OCI-LY1 (cell line): Measurements from ENCODE around the gene MAD2L1BP.
"Not testable (repeated sequence)": the region's sequence is repeated elsewhere in the genome, so short reads cannot be mapped to it uniquely, and the experiment has no call there.

Experiments
- H2AFZ ChIP-seq: fragments of 200-600 bp; sonication (generic), shearing (Covaris generic); 2 replicates; pipeline ENCODE4 v1.6.0; 2014; ENCODE audit warnings: antibody characterized with exemption, mild to moderate bottlenecking, low read length
- H3F3A ChIP-seq: fragments of 200-600 bp; sonication (generic), shearing (Covaris generic); 2 replicates; pipeline ENCODE4 v1.6.0; 2014; ENCODE audit warnings: mild to moderate bottlenecking, antibody characterized with exemption, low read length, moderate library complexity; ENCODE audit not compliant: insufficient read depth
- H3K27ac ChIP-seq: fragments of 200-600 bp; sonication (generic); 2 replicates; pipeline ENCODE4 v1.5.1; 2014; ENCODE audit warnings: low read length, mixed run types, mild to moderate bottlenecking, low read depth; ENCODE audit not compliant: poor library complexity, severe bottlenecking
- H3K27me3 ChIP-seq: fragments of 200-600 bp; sonication (generic); 2 replicates; pipeline ENCODE4 v1.6.0; 2014; ENCODE audit warnings: antibody characterized with exemption, mild to moderate bottlenecking, low read length, moderate library complexity; ENCODE audit not compliant: insufficient read depth
- H3K36me3 ChIP-seq: fragments of 200-600 bp; sonication (generic); 2 replicates; pipeline ENCODE4 v1.6.1; 2014; ENCODE audit warnings: mild to moderate bottlenecking, antibody characterized with exemption, low read length, moderate library complexity, mixed read lengths; ENCODE audit not compliant: insufficient read depth
- H3K4me1 ChIP-seq: fragments of 200-600 bp; sonication (generic); 2 replicates; pipeline ENCODE4 v1.5.1; 2014; ENCODE audit warnings: mild to moderate bottlenecking, low read length, moderate library complexity; ENCODE audit not compliant: insufficient read depth, severe bottlenecking
- H3K4me2 ChIP-seq: fragments of 200-600 bp; sonication (generic), shearing (Covaris generic); 2 replicates; pipeline ENCODE4 v1.6.1; 2014; ENCODE audit warnings: low read length
- H3K4me3 ChIP-seq: fragments of 200-600 bp; sonication (generic); 2 replicates; pipeline ENCODE4 v1.5.1; 2014; ENCODE audit warnings: low read length, low read depth, mild to moderate bottlenecking, mixed read lengths; ENCODE audit not compliant: poor library complexity, severe bottlenecking
- H3K79me2 ChIP-seq: fragments of 200-600 bp; shearing (Covaris generic); 2 replicates; pipeline ENCODE4 v1.6.1; 2016; ENCODE audit warnings: mixed run types, low read length, mixed read lengths; ENCODE audit not compliant: insufficient read depth
- H3K9ac ChIP-seq: fragments of 200-600 bp; sonication (generic), shearing (Covaris generic); 2 replicates; pipeline ENCODE4 v1.6.1; 2014; ENCODE audit warnings: mild to moderate bottlenecking, low read length, mixed read lengths
- H3K9me2 ChIP-seq: fragments of 200-600 bp; sonication (generic), shearing (Covaris generic); 2 replicates; pipeline ENCODE4 v1.6.1; 2014; ENCODE audit warnings: low read depth, mild to moderate bottlenecking, low read length, mixed read lengths
- H3K9me3 ChIP-seq: fragments of 200-600 bp; shearing (Covaris generic); 2 replicates; pipeline ENCODE4 v1.6.1; 2014; ENCODE audit warnings: low read length, mixed read lengths
- H4K20me1 ChIP-seq: fragments of 200-600 bp; sonication (generic), shearing (Covaris generic); 2 replicates; pipeline ENCODE4 v1.6.0; 2016; ENCODE audit warnings: mild to moderate bottlenecking, low read length; ENCODE audit not compliant: insufficient read depth
- EZH2 ChIP-seq: fragments of 200-600 bp; sonication (generic), shearing (Covaris generic); IDR thresholded peaks from 2 replicates; pipeline ENCODE4 v1.8.0; 2017; ENCODE audit warnings: borderline replicate concordance, mixed run types, mild to moderate bottlenecking, antibody characterized with exemption, low read length, moderate library complexity, mixed read lengths
- TF ChIP-seq, protein P1 (sequence below): fragments of 200-600 bp; sonication (generic), shearing (Covaris generic); IDR thresholded peaks from 2 replicates; pipeline ENCODE4 v1.5.1; 2017; ENCODE audit warnings: mild to moderate bottlenecking, antibody characterized with exemption, low read length, moderate library complexity, mixed read lengths

MAD2L1BP gene

DNA sequence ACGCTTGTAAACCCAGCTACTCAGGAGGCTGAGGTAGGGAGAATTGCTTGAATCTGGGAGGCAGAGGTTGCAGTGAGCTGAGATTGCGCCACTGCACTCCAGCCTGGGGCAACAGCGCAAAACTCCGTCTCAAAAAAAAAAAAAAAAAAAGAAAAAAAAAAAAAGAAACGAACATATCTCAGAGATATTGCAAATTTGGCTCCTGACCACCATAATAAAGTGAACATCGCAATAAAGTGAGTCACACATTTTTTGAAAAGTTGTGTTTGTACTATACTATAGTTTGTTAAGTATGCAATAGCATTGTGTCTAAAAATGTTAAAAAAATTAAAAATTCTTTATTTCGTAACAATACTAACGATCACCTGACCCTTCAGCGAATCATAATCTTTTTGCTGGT is 22.5 kb downstream of the MAD2L1BP start:
- H3K27ac ChIP-seq: no peak overlapping the region
- H2AFZ ChIP-seq: no peak overlapping the region
- no peaks in the 10 kb centered on the region for H3K79me2 ChIP-seq
- TF ChIP-seq, protein P1, sequence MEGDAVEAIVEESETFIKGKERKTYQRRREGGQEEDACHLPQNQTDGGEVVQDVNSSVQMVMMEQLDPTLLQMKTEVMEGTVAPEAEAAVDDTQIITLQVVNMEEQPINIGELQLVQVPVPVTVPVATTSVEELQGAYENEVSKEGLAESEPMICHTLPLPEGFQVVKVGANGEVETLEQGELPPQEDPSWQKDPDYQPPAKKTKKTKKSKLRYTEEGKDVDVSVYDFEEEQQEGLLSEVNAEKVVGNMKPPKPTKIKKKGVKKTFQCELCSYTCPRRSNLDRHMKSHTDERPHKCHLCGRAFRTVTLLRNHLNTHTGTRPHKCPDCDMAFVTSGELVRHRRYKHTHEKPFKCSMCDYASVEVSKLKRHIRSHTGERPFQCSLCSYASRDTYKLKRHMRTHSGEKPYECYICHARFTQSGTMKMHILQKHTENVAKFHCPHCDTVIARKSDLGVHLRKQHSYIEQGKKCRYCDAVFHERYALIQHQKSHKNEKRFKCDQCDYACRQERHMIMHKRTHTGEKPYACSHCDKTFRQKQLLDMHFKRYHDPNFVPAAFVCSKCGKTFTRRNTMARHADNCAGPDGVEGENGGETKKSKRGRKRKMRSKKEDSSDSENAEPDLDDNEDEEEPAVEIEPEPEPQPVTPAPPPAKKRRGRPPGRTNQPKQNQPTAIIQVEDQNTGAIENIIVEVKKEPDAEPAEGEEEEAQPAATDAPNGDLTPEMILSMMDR: no peak
- TF ChIP-seq EZH2: no peak
- no peaks in the 10 kb centered on the region for H3F3A ChIP-seq
- H4K20me1 ChIP-seq: no peaks in the 10 kb centered on the region
- peaks cover 5% of the 10 kb centered on the region; the same call in 1 of the 2 replicates for H3K27me3 ChIP-seq
- no peak overlapping the region for H3K4me3 ChIP-seq
- H3K9ac ChIP-seq: no peak overlapping the region
- H3K9me3 ChIP-seq: peaks cover 3% of the 10 kb centered on the region; the same call in 1 of the 2 replicates
- H3K9me2 ChIP-seq: no peaks in the 10 kb centered on the region
- no peaks in the 10 kb centered on the region; the same call in 1 of the 2 replicates for H3K36me3 ChIP-seq
- no peaks in the 10 kb centered on the region for H3K4me1 ChIP-seq
- no peak overlapping the region for H3K4me2 ChIP-seq

DNA sequence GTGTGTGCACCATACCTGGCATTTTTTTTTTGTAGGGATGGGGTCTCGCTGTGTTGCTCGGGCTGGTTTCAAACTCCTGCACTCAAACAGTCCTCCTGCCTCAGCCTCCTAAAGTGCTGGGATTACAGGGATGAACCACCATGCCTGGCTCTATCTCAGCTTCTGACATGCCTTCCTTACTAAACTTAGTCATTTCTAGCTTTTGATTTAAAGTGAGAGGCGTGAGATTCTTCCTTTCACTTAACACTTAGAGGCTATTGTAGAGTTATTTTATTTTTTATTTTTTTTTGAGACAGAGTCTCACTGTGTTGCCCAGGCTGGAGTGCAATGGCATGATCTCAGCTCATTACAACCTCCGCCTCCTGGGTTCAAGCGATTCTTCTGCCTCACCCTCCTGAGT is 27.3 kb downstream of the MAD2L1BP start:
- H3F3A ChIP-seq, H4K20me1 ChIP-seq, H3K9me3 ChIP-seq, H3K4me2 ChIP-seq, H2AFZ ChIP-seq, H3K4me1 ChIP-seq, H3K9ac ChIP-seq, H3K27me3 ChIP-seq, H3K4me3 ChIP-seq, H3K79me2 ChIP-seq, H3K27ac ChIP-seq, H3K9me2 ChIP-seq, H3K36me3 ChIP-seq: not testable (repeated sequence)

DNA sequence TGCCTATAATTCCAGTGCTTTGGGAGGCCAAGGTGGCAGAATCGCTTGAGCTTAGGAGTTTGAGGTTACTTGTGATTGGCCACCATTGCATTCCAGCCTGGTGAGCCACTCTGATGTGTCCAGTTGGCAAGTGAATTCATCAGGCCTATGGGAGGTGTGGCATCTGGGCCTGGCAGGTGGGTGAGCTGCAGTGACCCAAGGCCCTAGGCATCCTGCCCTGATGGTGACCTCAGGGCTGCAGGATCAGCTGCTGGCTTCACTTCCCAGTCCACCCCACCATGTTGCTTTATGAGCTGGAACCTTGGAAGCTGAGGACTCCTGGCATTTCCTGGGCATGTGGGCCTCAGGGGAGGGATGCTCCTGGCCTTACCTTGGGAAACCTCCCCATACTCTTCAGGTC is 29.7 kb downstream of the MAD2L1BP start:
- Histone ChIP-seq H3K4me1 (peaks cover 9% of the 10 kb centered on the region), H3K27ac (no peak overlapping the region), H3K9ac (no peak overlapping the region), H3F3A (no peaks in the 10 kb centered on the region), H4K20me1 (no peaks in the 10 kb centered on the region), H3K4me3 (no peak overlapping the region), H2AFZ (no peak overlapping the region), H3K27me3 (no peaks in the 10 kb centered on the region), H3K9me3 (peaks cover 3% of the 10 kb centered on the region; the same call in 1 of the 2 replicates), H3K79me2 (no peaks in the 10 kb centered on the region), H3K9me2 (no peaks in the 10 kb centered on the region), H3K36me3 (no peaks in the 10 kb centered on the region; the same call in 1 of the 2 replicates), H3K4me2 (no peak overlapping the region)
- TF ChIP-seq, protein P1: no peak

DNA sequence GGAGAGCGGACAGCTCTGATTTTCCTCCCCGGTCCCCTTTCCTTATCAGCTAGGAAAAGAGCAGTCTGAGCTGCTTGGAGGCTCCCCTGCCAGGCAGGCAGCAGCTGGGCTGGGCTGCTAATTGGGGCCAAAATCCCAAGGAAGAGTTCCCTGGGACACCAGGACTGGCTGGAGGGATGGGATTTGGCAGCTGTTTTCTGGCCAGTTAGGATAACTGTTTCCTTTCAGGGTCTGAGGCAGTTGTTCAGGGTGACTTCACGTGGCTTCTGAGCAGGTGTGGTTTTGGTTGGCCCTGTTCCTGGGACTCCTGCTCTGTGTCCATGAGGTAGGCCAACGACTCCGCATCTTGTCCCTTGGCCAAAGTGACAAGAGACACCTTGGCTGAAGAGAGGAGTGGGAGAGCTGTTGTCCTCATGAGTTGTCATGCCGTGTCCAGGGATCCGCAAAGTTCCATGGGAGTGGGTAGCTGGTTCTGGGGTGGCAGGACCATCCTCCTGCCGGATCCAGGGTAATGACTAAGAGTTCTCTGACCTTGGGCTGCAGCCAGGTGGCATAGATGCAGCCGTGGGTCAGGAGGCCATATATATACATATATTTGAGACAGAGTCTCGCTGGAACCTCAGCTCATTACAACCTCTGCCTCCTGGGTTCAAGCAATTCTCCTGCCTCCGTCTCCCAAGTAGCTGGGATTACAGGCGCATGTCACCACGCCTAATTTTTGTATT is 30.7 kb downstream of the MAD2L1BP start:
- H3K27me3 ChIP-seq: no peaks in the 10 kb centered on the region
- no peaks in the 10 kb centered on the region for H3F3A ChIP-seq
- no peaks in the 10 kb centered on the region for H3K9me2 ChIP-seq
- H4K20me1 ChIP-seq: no peaks in the 10 kb centered on the region
- H3K4me1 ChIP-seq: peaks cover 9% of the 10 kb centered on the region
- TF ChIP-seq EZH2: no peak
- TF ChIP-seq, protein P1: no peak
- H3K4me3 ChIP-seq: no peak overlapping the region
- no peak overlapping the region for H3K9ac ChIP-seq
- no peaks in the 10 kb centered on the region for H3K79me2 ChIP-seq
- peaks cover 9% of the 10 kb centered on the region; the same call in 1 of the 2 replicates for H3K36me3 ChIP-seq
- H3K9me3 ChIP-seq: no peaks in the 10 kb centered on the region
- H3K27ac ChIP-seq: no peak overlapping the region
- H2AFZ ChIP-seq: no peak overlapping the region
- H3K4me2 ChIP-seq: no peak overlapping the region
